SK-MEL-5 (cell line): Measurements from ENCODE around the gene ALDH1A3. TPM values are rescaled to one million over a fixed set of nuclear protein-coding genes. Genes with fewer than 3 reads are reported as not detected.

ENCODE experiments used
- DNase-seq: peaks from one replicate; pipeline ENCODE4 v3.0.0-alpha.2; 2016; ENCODE audit warnings: low read depth, low spot score
- in situ Hi-C: cut with HindIII; loops from 2 replicates; pipeline ENCODE4 v1.10.0; 2016; ENCODE audit warnings: low sequenced_read_pairs, high pct_unique_total_duplicates, low pct_unique_long_range_greater_than_20kb
- small RNA-seq, 2 experiments: library from RNA; depleted of rRNA; stranded (forward); fragments of <200 nt; gene quantifications; one replicate each; pipeline ENCODE3, GENCODE V24; 2014
- total RNA-seq: library from RNA; depleted of rRNA; stranded (reverse); fragments of >200 nt; shearing (Covaris generic); gene quantifications from 2 replicates; pipeline ENCODE4 v1.2.3, GENCODE V29; 2014; rRNA removed

Gene ALDH1A3
- total RNA-seq, 1 experiment from 2014 or later: 0.34 TPM

GRCh38 chr15:100958326-100959065 lies 78.9 kb downstream of the ALDH1A3 start:
- in situ Hi-C loops: no loop called here

GRCh38 chr15:100959066-100960050 lies 79.7 kb downstream of the ALDH1A3 start:
- no peak for DNase-seq
- in situ Hi-C loops: no loop called here

More at GRCh38 chr15:100958326-100959065, 78.9 kb downstream of the ALDH1A3 start:
- DNase-seq: no peak

Small RNA genes lying within 50 kb of the gene (small RNA-seq; reads per million reads assigned to genes)
- 0 reads per million in 2 experiments for gene AC015712.3

Other genes with a start within 250 kb of the ALDH1A3 start
- gene LRRK1, start 39.5 kb downstream of the ALDH1A3 start, total RNA-seq: 0.80 and 1.0 TPM in 2 replicates